GM19099 (cell line): ENCODE measurements around the gene DUSP21.
A peak's percentile ranks its signal among the peaks of the same experiment; 100 is the strongest.

Experiments
- POLR2A ChIP-seq: IDR thresholded peaks from 3 replicates; pipeline ENCODE4 v1.6.1; 2011; ENCODE audit warnings: low read depth; ENCODE audit not compliant: insufficient read length; ENCODE audit errors: extremely low read depth

DUSP21 gene

GRCh38 chrX:44873415-44874276 is 29.8 kb downstream of the DUSP21 start:
- TF ChIP-seq POLR2A, result peak; percentile 57

GRCh38 chrX:44874420-44875184 is 30.8 kb downstream of the DUSP21 start:
- no peak for TF ChIP-seq POLR2A

- no peak for TF ChIP-seq POLR2A
Observed at GRCh38 chrX:44875185-44875489, 31.3 kb downstream of the DUSP21 start.

- no peak for TF ChIP-seq POLR2A
Observed at GRCh38 chrX:44876086-44876485, 32.3 kb downstream of the DUSP21 start.

- TF ChIP-seq POLR2A, result no peak
Observed at GRCh38 chrX:44876767-44877166, 32.9 kb downstream of the DUSP21 start.

GRCh38 chrX:44878780-44879179 is 35.0 kb downstream of the DUSP21 start:
- no peak for TF ChIP-seq POLR2A

GRCh38 chrX:44881549-44881948 is 37.7 kb downstream of the DUSP21 start:
- no peak for TF ChIP-seq POLR2A

GRCh38 chrX:44882635-44883034 is 38.8 kb downstream of the DUSP21 start:
- no peak for TF ChIP-seq POLR2A

- TF ChIP-seq POLR2A, result no peak
Observed at GRCh38 chrX:44884944-44885343, 41.1 kb downstream of the DUSP21 start.

GRCh38 chrX:44889824-44890223 is 46.0 kb downstream of the DUSP21 start:
- no peak for TF ChIP-seq POLR2A

- TF ChIP-seq POLR2A, result no peak
Observed at GRCh38 chrX:44890247-44890646, 46.4 kb downstream of the DUSP21 start.

GRCh38 chrX:44891642-44892041 is 47.8 kb downstream of the DUSP21 start:
- TF ChIP-seq POLR2A, result no peak
